ENCODE measurements around the gene OR1F1.

OR1F1 gene

GRCh38 chr16:3248596-3248995 lies 60.6 kb downstream of the OR1F1 start:
- TF ChIP-seq CREB1 (IDR thresholded peaks at IDR 0.05; ENCODE audit: low read depth) (no peak), USF1 (IDR thresholded peaks at IDR 0.05) (no peak), NFIC (IDR thresholded peaks at IDR 0.05) (no peak), REST (IDR thresholded peaks at IDR 0.05; ENCODE audit: low read depth) (no peak), MAX (IDR thresholded peaks at IDR 0.05) (no peak), TCF12 (IDR thresholded peaks at IDR 0.05; ENCODE audit: low read depth) (no peak), ZBTB7A (IDR thresholded peaks at IDR 0.05; ENCODE audit: low read depth) (no peak), TAF1 (IDR thresholded peaks at IDR 0.05; ENCODE audit: low read depth) (no peak), EGR1 (IDR thresholded peaks at IDR 0.05) (no peak), TEAD4 (IDR thresholded peaks at IDR 0.05) (no peak), FOXM1 (IDR thresholded peaks at IDR 0.05; ENCODE audit: borderline replicate concordance, low read depth) (no peak), EP300 (IDR thresholded peaks at IDR 0.05; ENCODE audit: borderline replicate concordance) (no peak)

GRCh38 chr16:3249020-3249419 lies 61.0 kb downstream of the OR1F1 start:
- TF ChIP-seq RAD21 (IDR thresholded peaks at IDR 0.05; ENCODE audit: low read depth) (no peak), TCF12 (IDR thresholded peaks at IDR 0.05; ENCODE audit: low read depth) (no peak), NFIC (IDR thresholded peaks at IDR 0.05) (no peak), MAX (IDR thresholded peaks at IDR 0.05) (no peak)

- TF ChIP-seq TEAD4 (IDR thresholded peaks at IDR 0.05), result no peak
- TF ChIP-seq CREB1 (IDR thresholded peaks at IDR 0.05; ENCODE audit: low read depth), result no peak
- no peak for TF ChIP-seq CEBPB (IDR thresholded peaks at IDR 0.05)
- no peak for TF ChIP-seq RAD21 (IDR thresholded peaks at IDR 0.05; ENCODE audit: low read depth)
- TF ChIP-seq USF1 (IDR thresholded peaks at IDR 0.05), result no peak
- no peak for TF ChIP-seq REST (IDR thresholded peaks at IDR 0.05; ENCODE audit: low read depth)
- TF ChIP-seq MAX (IDR thresholded peaks at IDR 0.05), result no peak
These were observed 61.4 kb downstream of the OR1F1 start for GRCh38 chr16:3249451-3249850.

GRCh38 chr16:3252967-3253366 lies 65.0 kb downstream of the OR1F1 start:
- TF ChIP-seq RAD21 (IDR thresholded peaks at IDR 0.05; ENCODE audit: low read depth), result no peak
- no peak for TF ChIP-seq TCF12 (IDR thresholded peaks at IDR 0.05; ENCODE audit: low read depth)
- TF ChIP-seq EP300 (IDR thresholded peaks at IDR 0.05; ENCODE audit: borderline replicate concordance), result no peak

- TF ChIP-seq REST (IDR thresholded peaks at IDR 0.05; ENCODE audit: low read depth), result no peak
- TF ChIP-seq NFIC (IDR thresholded peaks at IDR 0.05), result no peak
- no peak for TF ChIP-seq EGR1 (IDR thresholded peaks at IDR 0.05)
- TF ChIP-seq RAD21 (IDR thresholded peaks at IDR 0.05; ENCODE audit: low read depth), result no peak
- no peak for TF ChIP-seq CEBPB (IDR thresholded peaks at IDR 0.05)
- TF ChIP-seq YY1 (IDR thresholded peaks at IDR 0.05; ENCODE audit: low read depth), result no peak
- no peak for TF ChIP-seq EP300 (IDR thresholded peaks at IDR 0.05; ENCODE audit: borderline replicate concordance)
- no peak for TF ChIP-seq ZBTB7A (IDR thresholded peaks at IDR 0.05; ENCODE audit: low read depth)
These were observed 66.3 kb downstream of the OR1F1 start for GRCh38 chr16:3254309-3254708.
